Islet precursor cell (in vitro differentiated cells): ENCODE measurements around the gene DGKI.
A peak's percentile ranks its signal among the peaks of the same experiment; 100 is the strongest.

Experiments
- DNase-seq: peaks from one replicate; pipeline ENCODE4 v3.0.0-alpha.2; 2018

The DGKI gene

DNA sequence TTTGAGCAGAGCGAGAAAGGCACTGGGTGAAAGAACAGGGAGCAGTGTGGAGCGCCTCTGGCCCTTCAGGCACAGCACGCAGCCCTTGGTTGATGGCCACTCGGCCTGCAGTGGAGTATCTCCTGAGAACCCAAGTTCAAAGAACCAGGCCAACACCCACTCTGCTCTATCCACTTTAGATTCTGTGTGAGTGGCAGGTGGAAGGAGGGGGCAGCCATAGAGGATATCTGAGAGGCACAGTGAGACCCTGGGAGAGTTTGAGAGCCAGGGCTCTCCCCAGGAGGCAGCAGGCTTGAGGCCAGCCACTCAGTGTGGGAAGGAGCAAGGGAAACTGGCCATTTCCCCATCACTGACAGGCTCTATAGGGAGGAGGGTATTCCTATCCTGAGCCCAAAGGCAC, 450.7 kb downstream of the DGKI start:
- DNase-seq: no peak

DNA sequence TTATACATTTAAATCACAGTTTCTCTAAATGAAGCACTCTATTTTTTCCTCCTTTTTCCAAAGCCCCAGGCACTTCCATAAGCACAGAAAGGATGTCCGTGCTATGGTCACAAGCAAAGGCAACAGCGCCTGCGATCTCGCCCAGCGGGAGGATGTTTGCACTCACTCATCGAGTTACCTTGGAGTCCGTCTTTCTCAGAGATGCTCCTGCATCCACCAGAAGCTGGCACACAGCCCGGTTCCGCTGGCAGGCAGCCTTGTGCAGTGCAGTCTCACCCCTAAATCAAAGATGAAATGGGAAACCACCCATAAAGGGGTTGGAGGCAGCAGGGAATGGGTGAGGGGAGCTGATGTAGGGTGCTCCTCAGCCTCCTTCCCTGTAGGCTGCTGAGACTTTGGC, 451.4 kb downstream of the DGKI start:
- no peak for DNase-seq

DNA sequence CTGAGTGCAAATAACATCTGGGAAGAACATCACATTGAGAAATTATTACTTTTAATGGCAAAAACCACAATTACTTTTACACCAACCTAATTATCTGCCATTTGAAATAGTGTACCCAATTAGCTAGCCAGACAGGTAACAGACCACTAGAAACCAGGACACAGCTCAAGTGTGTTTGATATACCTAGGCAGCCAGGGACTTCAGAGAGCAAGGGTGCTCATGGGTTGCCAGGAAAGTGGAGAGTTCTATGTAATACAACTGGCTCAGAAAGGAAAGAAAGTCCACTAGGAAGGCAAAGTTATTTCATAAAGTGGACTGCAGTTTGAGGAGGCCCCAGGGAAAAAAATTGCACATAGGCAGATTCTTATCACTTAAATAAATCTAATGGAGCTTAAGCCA, 453.2 kb downstream of the DGKI start:
- DNase-seq: no peak

DNA sequence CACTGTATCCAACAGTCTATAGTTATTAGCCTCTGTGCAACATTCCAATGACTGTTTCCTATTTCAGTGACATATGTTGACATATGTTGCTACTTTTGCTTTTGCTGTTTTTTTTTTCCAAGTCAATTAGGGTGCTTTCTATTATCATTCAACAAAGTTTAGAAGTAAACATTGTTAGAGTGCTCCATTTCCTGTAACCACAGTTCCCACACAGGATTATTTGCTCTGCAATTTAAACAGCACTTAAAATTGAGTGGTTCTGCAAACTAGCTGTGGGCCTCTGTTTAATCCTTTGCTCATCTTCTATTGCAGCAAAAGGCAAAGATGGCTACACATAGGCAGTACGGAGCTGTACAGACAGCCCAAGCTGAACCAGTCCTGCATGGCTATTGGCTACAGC, 456.7 kb downstream of the DGKI start:
- no peak for DNase-seq

DNA sequence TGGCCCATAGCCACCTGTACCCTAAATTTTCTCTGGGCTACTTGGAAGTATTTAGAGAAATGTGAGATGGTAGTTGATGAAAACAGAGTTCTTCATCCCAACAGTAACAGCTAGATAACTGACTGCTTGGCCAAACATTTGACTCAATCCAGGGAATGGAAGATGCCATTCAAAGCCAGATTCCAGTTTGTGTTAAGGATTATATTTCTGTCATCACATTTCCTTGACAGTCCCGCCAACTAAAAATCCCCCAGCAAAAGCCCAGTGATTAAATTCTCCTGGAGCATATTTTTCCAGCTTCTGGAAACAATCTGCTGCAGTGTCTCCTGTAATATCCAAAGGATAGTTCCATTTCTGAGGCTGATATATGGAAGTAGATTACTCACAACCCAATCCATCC, 457.9 kb downstream of the DGKI start:
- DNase-seq: no peak

DNA sequence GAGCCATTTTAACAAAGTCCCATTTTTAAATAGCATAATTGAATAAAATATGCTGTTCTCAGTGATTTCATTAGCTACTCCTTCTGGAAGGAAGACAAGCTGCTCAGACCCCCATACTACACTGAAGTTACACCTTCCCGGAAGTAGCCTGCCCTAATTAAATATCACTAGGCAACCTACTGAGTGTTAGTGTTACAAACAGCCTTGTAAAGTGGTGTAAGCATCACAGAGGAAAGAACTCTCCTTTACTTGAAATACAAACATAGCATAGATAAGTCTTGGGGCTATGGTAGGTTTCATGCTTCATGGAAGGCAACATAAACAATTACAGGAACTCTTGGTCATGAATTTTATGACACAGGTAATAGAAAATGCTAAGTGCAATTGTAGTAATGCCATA, 459.8 kb downstream of the DGKI start:
- DNase-seq: no peak

DNA sequence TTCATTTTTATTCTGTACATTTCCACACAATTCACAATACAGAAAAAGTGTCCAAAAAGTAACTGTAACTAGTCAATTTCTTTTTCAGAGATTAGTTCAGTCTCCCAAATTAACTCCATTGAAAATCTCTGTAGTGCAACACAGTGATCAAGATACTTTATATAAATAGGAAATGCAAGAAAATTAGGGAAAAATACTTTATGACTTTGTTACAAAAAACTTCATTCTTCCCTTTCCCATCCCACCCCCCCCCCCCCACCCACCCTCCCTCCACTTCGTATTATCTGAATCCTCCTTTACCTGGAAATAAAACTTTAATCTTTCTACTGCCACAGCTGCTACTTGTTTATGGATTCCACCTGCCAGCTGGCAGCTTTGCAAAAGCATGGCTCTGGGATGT, 465.7 kb downstream of the DGKI start:
- DNase-seq: no peak

DNA sequence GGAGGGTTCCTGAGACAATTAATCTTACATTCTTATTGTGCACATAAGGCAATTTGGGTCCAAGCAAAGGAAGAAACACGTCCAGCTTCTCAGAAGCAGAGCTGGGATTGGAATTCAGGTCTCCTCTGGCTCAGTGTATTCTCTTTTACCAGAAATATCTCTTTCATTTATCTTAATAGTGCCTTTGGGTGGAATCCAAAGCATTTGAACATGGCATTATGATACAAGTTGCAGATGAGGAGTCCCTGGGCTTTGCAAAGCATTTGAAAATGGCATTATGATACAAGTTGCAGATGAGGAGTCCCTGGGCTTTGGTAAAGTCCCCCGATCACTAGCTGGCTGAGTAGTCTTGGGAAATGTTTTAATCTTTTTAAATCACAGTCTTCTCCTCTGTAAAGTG, 473.3 kb downstream of the DGKI start:
- DNase-seq: no peak

DNA sequence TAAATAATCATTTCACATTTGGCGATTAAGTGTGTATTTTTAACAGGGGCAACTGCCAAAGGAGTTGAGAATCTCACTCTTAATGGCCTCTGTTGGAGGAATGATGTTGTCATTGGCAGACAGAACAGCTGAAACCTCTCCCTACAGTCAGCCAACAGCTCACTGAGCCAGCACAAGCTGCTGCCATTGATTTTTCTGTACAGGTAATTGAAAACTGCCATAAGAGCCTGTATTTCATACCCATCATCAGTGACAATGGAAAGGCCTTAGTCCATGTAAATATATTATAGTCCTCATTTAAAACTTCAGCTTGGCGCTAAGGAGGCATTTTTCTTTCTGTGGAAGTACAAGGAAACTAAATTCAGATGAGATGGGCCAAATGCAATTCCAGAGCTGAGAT, 475.2 kb downstream of the DGKI start:
- no peak for DNase-seq

DNA sequence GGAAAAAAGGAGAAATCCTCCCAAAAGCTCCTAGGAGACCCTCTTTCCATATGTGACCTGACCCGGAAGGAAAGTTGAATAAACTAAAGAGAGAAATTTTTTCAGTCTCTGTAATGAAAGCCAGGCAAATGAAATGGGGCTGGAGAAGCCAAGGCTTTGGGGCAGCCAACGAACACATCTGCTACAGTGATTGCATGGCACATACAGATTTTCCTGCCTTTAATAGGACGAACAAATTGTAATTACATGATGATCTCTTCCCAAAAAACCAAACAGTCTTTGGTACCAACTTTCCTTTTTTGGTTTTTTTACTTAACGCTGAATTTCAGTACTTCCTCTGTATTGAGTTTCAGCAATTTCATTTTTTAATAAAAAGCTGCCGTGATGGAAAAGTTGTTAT, 479.8 kb downstream of the DGKI start:
- DNase-seq: no peak

DNA sequence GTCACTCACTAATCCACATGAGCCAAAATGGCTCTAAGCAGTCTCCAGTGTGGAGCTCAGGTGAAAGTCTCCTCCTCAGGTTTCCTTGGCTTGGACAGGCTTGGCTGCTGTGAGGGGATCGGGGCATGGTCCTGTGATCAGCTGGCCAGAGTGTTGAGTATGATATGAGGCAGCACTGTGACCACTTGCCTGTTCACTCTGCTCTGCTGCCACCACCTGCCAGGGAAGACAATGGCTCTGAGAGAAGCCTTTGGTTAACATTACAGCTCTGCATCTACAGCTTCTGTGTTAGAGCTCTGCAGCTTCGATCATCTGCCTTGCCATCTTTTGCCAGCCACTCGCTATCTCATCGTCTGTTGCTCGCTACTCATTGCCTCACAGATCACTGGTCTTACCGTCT, 483.1 kb downstream of the DGKI start:
- no peak for DNase-seq

DNA sequence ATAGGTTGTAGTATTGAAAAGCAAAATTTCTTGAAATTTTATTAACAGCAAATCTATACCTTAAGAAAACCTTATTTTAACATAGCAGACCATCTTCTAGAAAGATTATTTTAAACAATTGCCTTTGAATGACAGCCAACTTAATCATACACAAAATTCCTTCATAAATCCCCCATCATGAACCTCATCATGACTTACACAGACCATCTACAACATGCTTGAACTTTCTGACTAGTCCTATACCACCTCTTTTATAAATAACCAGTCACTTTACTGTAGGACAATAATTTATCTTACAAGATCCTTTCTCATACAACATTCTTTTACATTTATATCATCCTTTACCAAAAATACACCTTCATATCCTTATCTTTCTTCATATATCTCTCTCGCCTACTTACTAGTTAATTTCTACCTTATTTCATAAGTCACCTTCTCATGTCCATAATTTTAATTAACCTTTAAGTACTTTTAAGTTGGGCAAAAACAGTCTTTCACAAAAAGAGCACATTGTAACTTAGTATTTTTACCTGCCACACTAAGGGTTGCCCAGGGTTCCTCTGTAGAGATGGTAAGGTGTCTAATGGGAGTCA, 486.6 kb downstream of the DGKI start:
- no peak for DNase-seq

DNA sequence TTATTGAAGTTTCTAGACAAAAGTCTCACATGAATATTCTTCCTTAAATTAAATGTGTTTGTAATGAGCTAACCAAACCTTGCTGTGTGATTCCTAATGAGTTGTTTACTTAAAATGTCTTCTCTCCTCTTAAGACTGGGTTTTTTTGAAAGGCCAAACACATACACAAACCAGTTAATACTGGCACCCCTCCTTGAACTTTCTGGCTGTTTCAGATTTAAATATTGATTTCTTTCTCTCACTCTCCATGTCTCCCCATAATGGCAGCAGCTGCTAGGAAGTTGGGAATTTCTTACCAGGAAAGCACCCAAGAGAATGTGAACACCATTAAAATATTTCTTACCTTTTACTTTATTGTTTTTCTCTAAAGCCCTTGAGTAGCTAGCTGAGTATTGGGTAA, 491.8 kb downstream of the DGKI start:
- no peak for DNase-seq

DNA sequence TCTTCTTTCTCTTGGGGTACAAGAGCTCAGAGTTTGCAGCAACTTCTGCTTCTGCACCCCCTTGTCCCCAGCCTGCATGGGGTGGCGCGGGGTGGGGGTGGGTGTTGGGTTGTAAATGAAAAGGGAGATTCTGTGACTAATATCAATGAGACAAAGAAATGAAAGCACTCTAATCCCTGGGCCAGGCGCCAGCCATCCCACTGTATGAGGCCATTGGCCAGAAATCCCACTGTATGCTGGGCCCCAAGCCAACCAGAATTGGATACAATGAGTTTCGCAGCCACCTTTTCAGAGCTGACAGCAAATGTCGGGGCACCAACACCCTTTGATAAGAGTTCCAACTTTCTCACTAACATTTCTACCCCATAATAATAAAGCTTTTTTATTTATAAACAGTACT, 492.4 kb downstream of the DGKI start:
- no peak for DNase-seq

DNA sequence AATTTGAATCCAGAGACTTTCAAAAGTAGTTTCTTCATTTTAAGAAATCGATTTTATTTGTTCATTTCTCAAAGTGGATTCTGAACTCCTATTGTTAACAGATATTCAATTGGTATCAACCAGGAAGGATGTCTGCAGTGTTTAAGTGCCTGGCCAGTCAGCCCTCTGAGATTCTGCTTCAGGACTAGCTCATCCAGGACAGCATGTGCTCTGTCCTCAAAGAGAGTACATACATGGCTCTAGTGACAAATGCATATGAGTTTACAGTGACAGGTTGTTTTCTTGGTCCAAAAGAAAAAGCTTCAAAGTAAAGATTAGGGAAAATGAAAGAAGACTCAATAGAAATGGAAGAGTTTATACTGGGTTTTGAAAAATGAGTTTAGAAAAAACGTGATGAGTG, 494.8 kb downstream of the DGKI start:
- no peak for DNase-seq

DNA sequence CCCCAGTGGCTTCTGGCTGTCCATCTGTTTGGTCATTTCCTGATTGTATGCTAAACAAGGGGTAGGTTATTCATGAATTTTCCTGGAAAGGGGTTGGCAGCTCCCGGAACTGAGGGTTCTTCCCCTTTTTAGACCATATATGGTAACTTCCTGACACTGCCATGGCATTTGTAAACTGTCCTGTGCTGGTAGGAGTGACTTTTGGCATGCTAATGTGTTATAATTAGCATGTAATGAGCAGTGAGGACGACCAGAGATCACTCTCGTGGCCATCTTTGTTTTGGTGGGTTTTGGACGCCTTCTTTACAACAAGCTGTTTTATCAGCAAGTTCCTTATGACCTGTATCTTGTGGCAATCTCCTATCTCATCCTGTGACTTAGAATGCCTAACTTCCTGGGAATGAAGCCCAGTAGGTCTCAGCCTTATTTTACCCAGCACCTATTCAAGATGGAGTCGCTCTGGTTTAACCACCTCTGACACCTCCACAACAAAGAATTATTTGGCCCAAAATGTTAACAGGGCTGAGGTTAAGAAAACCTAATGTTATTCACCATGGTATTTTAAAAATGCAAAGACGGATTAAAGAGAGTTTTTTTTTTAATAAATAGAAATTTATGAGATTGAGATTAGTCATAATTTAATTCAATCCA, 500.9 kb downstream of the DGKI start:
- DNase-seq: no peak

DNA sequence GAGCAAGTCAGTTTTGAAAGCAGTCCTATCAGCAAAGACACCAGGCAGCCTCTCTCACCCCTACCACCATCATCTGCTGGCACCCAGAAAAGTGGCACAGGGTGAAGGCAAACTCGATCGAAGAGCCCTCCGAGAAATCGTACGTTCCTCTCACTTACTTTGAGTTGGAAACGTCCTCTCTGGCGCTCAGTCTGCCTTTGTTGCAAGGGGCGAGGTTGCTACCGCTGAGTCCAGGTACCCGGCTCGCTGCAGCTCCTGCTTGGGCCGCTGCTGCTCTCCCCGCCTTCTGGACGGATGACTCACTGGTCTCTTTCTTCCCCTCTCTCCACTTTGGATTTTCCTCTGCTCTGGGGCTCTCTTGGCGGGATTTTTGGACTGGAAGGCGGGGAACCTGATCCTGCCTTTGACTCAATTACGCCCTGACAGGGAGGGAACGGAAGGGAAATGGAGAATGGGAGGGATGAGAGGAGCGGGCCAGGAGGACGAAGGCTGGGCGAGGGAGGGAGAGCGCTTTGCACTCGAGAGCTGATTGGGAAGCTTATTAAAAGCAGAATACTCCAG, 503.4 kb downstream of the DGKI start, which contains the start of gene PTN:
PTN (minus strand) TSS at position 453 of the 561 bp plus-strand sequence. CDS start 88,760 bp downstream, outside the sequence.
- DNase-seq: peak; percentile 88

DNA sequence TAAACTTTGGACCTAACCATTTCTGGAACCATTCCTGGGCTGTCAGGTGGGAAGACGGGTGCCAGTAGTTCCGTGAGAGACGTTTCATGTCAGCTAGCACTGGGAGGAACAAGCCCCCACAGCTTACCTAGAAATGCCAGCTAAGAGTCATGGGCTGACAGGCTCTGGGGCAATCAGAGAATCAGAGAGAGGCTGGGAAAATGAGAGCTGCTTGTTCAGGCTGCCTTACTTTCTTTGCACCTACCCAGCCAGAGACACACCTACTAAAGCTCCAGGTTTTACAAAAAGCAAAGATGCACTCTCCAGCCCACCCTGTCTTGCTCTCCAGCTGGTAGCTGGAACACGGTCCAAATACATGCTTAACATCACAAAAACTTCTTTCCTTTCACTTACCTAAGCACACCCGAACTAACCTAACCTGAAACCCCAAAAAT, 503.9 kb downstream of the DGKI start:
- peak; percentile 55 for DNase-seq

DNA sequence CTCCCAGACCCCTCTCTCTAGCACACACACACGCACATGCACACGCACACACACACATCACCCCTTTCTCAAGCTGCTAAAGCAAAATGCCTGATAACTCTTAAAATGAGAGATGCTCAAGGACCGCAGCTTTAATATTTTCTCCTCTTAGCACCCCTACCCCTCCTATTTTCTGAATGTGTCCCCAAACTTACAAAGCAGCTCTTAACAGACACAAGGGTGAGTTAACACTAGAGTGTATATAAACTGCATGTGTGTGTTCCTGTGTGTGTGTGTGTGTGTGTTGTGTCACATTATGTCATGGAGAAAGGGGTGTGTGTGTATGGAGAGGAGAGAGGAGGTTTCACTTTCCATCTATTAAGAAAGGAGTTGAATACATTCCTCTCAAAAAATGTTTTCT, 504.5 kb downstream of the DGKI start:
- DNase-seq: no peak

DNA sequence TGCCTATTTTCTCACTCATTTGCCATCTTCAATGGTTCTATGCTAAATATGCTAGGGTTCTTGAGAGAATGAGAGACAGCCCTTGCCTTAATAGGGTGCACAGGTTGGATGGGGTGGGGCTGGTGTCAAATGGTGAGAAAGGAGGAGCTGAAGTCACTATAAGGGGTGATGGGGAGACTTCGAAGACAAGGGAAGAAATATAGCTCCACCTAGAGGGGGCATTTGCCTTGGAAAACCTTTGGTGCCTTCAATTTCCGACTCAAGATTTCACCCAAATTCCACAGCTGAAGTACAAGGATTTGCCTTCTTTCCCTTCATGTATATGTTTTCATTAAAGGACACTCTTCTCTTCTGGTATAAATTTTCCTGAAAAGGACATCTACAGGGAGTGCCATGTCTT, 508.9 kb downstream of the DGKI start:
- no peak for DNase-seq

DNA sequence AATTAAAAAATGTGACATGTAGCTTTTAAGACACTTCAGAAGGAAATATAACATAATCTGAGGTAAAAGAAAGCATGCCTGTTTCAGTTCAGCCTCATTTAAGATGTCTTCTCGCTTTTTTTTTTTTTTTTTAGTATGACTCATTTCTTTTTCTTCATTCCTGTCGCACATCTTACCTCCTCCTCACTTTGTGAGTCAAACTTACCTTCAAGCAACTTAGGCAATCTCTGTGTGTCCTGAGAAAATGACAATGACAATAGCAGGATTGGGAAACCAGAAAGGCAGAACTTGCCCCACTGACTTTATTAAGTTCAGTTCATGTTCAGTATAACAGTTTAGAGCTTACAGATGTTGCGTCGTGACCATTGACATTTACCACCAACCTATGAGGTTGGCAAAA, 511.0 kb downstream of the DGKI start:
- no peak for DNase-seq

DNA sequence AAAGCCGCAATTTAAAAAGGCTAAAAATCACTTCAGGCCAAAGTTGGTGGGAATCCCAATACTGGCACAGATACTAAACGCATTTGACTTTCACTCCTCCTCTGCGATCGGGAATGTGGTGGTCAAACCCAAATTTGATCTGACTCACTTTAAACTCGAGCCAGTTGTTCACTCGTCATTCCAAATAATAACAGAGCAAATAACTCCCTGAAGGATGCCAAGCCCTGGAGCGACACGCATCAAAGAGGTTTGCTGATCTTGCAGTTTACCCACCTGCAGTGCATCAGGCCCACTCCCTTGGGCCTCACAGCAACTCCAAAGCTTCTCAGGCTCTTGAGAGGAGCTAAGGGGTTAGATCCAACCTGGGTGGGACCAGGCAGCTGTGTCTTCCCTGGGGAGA, 515.4 kb downstream of the DGKI start:
- no peak for DNase-seq
